Activated CD8-positive, alpha-beta T cell treated with anti-CD3 and anti-CD28 coated beads for 36 hours (primary cell): ENCODE data around the gene DHRS13. TPM values are rescaled to one million over a fixed set of nuclear protein-coding genes. Genes with fewer than 3 reads are reported as not detected.
"Not testable (repeated sequence)": the region's sequence is repeated elsewhere in the genome, so short reads cannot be mapped to it uniquely, and the experiment has no call there.

Experiments used
- ATAC-seq: fragments of 200-7000 bp; cut with Tn5 transposase; one replicate; pipeline ENCODE4 v1.10.0; 2021; ENCODE audit warnings: mild to moderate bottlenecking, moderate library complexity
- CTCF ChIA-PET: fragments of 350-600 bp; sonication (Branson Sonifier 250); formaldehyde crosslinking; loops from one replicate; lab custom pipeline; 2021; ENCODE audit warnings: antibody characterized with exemption; lab: Charles Lee
- POLR2A ChIA-PET: fragments of 350-600 bp; sonication (Branson Sonifier 250); formaldehyde crosslinking; loops from one replicate; lab custom pipeline; 2021; ENCODE audit warnings: antibody characterized with exemption; lab: Charles Lee
- DNase-seq: peaks from one replicate; pipeline ENCODE4 v3.0.0-alpha.2; 2020
- H3K27ac Mint-ChIP-seq: one replicate; pipeline ENCODE4 v1.8.0; 2021; ENCODE audit warnings: mild to moderate bottlenecking, mixed read lengths
- H3K27me3 Mint-ChIP-seq: one replicate; pipeline ENCODE4 v1.8.0; 2021; ENCODE audit warnings: mixed read lengths
- H3K36me3 Mint-ChIP-seq: one replicate; pipeline ENCODE4 v1.8.0; 2021; ENCODE audit warnings: low read depth, mixed read lengths
- H3K4me1 Mint-ChIP-seq: one replicate; pipeline ENCODE4 v1.8.0; 2021; ENCODE audit warnings: low read depth, mixed read lengths
- H3K4me3 Mint-ChIP-seq: one replicate; pipeline ENCODE4 v1.8.0; 2021; ENCODE audit warnings: mild to moderate bottlenecking, moderate library complexity, mixed read lengths
- H3K9me3 Mint-ChIP-seq: one replicate; pipeline ENCODE4 v1.8.0; 2021; ENCODE audit warnings: mixed read lengths
- CTCF ChIP-seq: fragments of 200-600 bp; IDR thresholded peaks from one replicate; pipeline ENCODE4 v1.8.0; 2022; ENCODE audit warnings: antibody characterized with exemption, mild to moderate bottlenecking
- intact Hi-C: fragments of 100-400 bp; cut with micrococcal nuclease; formaldehyde crosslinking; loops from one replicate; pipeline ENCODE4 v1.10.0; 2022
- total RNA-seq, 2 experiments: library from RNA; stranded (reverse); gene quantifications; one replicate each; pipeline ENCODE4 v1.2.3, GENCODE V29; 2021

Gene DHRS13
- total RNA-seq, 2 experiments from 2014 or later: 37.3 to 38.2 TPM

- intact Hi-C loops: no loop called here
- POLR2A ChIA-PET: interaction anchor here (3.5 to 5.1 kb wide), 2 partner anchors 9 to 12 kb away, joined by 13 to 34 read pairs; no protein-coding TSS in a partner anchor
- CTCF ChIA-PET: interaction anchor here (1.3 to 3.6 kb wide), 7 partner anchors 9 to 209 kb away, joined by 4 to 19 read pairs (median 6); no protein-coding TSS in a partner anchor
- no peaks in the 10 kb centered on the region for H3K27me3 Mint-ChIP-seq
- peaks cover 67% of the 10 kb centered on the region for H3K4me1 Mint-ChIP-seq
- H3K4me3 Mint-ChIP-seq: no peak overlapping the region
- peaks cover 30% of the 10 kb centered on the region for H3K36me3 Mint-ChIP-seq
- TF ChIP-seq CTCF: no peak
- no peak for ATAC-seq
- H3K9me3 Mint-ChIP-seq: no peaks in the 10 kb centered on the region
- no peak for DNase-seq
- H3K27ac Mint-ChIP-seq: peak overlapping the region; percentile 9
Observed at GRCh38 chr17:28935744-28936460, 33.0 kb upstream of the DHRS13 start.

- H3K4me3 Mint-ChIP-seq, H3K27me3 Mint-ChIP-seq, DNase-seq, intact Hi-C loops, H3K9me3 Mint-ChIP-seq, ATAC-seq: not testable (repeated sequence)
- peaks cover 64% of the 10 kb centered on the region for H3K4me1 Mint-ChIP-seq
- peak overlapping the region; percentile 9 for H3K27ac Mint-ChIP-seq
- ChIA-PET POLR2A (interaction anchor here (0.7 to 5.1 kb wide), 3 partner anchors 8 to 24 kb away, joined by 3 to 34 read pairs (median 13); no protein-coding TSS in a partner anchor), CTCF (interaction anchor here (1.2 to 2.4 kb wide), 8 partner anchors 11 to 208 kb away, joined by 3 to 9 read pairs (median 4); no protein-coding TSS in a partner anchor)
- peaks cover 36% of the 10 kb centered on the region for H3K36me3 Mint-ChIP-seq
Observed at GRCh38 chr17:28934508-28934907, 31.6 kb upstream of the DHRS13 start.

- no peak overlapping the region for H3K4me3 Mint-ChIP-seq
- H3K27ac Mint-ChIP-seq: peak overlapping the region; percentile 36
- intact Hi-C loops: no loop called here
- POLR2A ChIA-PET: interaction anchor here (1.1 to 1.2 kb wide), 2 partner anchors 19 to 87 kb away, joined by 3 to 4 read pairs; partner anchors contain the start of gene FAM222B
- ATAC-seq (no peak), DNase-seq (no peak)
- TF ChIP-seq CTCF: no peak
- peaks cover 65% of the 10 kb centered on the region for H3K4me1 Mint-ChIP-seq
- no peaks in the 10 kb centered on the region for H3K27me3 Mint-ChIP-seq
- peaks cover 7% of the 10 kb centered on the region for H3K9me3 Mint-ChIP-seq
- peaks cover 64% of the 10 kb centered on the region for H3K36me3 Mint-ChIP-seq
- CTCF ChIA-PET: interaction anchor here (0.7 to 1.8 kb wide), 8 partner anchors 12 to 188 kb away, joined by 3 to 6 read pairs (median 4); no protein-coding TSS in a partner anchor
Observed at GRCh38 chr17:28929787-28930186, 26.9 kb upstream of the DHRS13 start.

GRCh38 chr17:28928061-28928460, 25.2 kb upstream of the DHRS13 start:
- intact Hi-C loops: no loop called here
- DNase-seq (peak; percentile 66), ATAC-seq (peak; percentile 78)
- Mint-ChIP-seq H3K36me3 (peaks cover 73% of the 10 kb centered on the region), H3K9me3 (peaks cover 7% of the 10 kb centered on the region), H3K4me1 (peaks cover 63% of the 10 kb centered on the region), H3K27ac (peak overlapping the region; percentile 62), H3K27me3 (no peaks in the 10 kb centered on the region), H3K4me3 (no peak overlapping the region)
- TF ChIP-seq CTCF: no peak
- ChIA-PET POLR2A (interaction anchor here (0.6 to 4.8 kb wide), 5 partner anchors 8 to 833 kb away, joined by 3 to 19 read pairs (median 6); no protein-coding TSS in a partner anchor), CTCF (interaction anchor here (0.6 to 4.5 kb wide), 9 partner anchors 10 to 201 kb away, joined by 3 to 28 read pairs (median 10); partner anchors contain the start of gene TLCD1)

GRCh38 chr17:28926786-28927185, 23.9 kb upstream of the DHRS13 start:
- Mint-ChIP-seq H3K36me3 (peaks cover 76% of the 10 kb centered on the region), H3K4me1 (peaks cover 62% of the 10 kb centered on the region), H3K27ac (peak overlapping the region; percentile 82), H3K4me3 (no peak overlapping the region), H3K27me3 (no peaks in the 10 kb centered on the region), H3K9me3 (peaks cover 7% of the 10 kb centered on the region)
- CTCF ChIA-PET: interaction anchor here (1.1 to 4.5 kb wide), 14 partner anchors 9 to 200 kb away, joined by 3 to 28 read pairs (median 8); partner anchors contain the start of genes FAM222B and TLCD1
- POLR2A ChIA-PET: interaction anchor here (0.7 to 4.8 kb wide), 11 partner anchors 9 to 175 kb away, joined by 3 to 19 read pairs (median 5); partner anchors contain the start of genes DHRS13 and PHF12
- ATAC-seq (no peak), DNase-seq (no peak)
- intact Hi-C loops: loop anchor here (1.0 kb wide), 1 partner anchor 50 kb away; no protein-coding TSS in a partner anchor
- TF ChIP-seq CTCF: no peak
